NCI-H1694 treated with DMSO at 0.1 percent for 48 hours (cell line): Measurements from ENCODE around the gene HOXC10.

Source experiments
- DNase-seq: peaks from one replicate; lab custom pipeline; 2025; lab: John Stamatoyannopoulos, UW

Gene HOXC10

DNA sequence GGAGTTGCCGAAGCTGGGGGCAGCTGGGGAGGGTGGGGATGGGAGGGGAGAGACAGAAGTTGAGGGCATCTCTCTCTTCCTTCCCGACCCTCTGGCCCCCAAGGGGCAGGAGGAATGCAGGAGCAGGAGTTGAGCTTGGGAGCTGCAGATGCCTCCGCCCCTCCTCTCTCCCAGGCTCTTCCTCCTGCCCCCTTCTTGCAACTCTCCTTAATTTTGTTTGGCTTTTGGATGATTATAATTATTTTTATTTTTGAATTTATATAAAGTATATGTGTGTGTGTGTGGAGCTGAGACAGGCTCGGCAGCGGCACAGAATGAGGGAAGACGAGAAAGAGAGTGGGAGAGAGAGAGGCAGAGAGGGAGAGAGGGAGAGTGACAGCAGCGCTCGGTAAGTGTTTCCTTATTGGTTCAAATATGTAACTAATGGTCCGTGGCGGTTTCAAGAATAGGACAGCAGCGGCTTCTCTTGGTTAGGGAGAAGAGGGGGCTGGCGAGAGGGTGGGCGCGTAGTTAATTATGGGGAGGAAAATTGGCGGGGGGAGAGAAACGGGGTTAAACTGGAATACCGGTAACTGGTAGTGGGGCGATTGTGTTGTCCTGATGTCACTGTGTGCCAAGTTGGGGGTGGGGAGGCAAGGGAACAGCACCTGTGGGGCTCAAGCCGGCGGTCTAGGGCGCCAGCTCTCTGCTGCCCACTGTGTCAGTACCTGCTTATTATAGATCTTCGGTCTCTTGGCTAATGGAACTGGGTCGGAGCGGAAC lies 32.3 kb downstream of the HOXC10 start:
- peak; percentile 74 for DNase-seq

DNA sequence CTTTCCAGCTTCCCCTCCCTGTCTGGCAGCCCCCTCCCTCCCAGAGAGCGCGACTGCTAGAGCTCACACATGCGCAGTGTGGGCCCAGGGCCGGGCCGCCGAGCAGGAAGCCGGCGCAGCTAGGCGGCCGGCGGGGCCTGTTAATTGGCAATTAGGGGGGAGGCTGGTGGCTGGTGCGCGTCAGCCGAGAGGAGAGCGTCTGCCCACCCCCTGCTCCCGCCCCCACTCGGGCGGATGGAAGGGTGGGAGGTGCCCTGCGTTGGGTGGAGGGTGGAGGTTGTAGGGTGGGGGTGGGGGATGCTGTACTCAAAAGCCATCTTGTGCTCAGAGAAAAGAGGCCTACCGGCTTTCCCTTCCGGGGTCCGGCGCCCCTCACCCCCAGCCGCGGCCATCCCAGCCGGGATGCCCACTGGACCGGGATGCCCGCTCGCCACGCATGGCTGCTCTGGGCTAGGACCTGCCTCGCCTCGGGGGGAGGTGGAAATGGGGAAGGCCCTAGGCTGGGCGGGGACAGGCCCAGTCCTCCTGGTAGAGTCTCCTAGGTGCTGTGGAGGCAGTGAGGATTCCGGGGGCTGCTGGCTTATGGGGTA lies 33.0 kb downstream of the HOXC10 start:
- DNase-seq, result peak; percentile 91

DNA sequence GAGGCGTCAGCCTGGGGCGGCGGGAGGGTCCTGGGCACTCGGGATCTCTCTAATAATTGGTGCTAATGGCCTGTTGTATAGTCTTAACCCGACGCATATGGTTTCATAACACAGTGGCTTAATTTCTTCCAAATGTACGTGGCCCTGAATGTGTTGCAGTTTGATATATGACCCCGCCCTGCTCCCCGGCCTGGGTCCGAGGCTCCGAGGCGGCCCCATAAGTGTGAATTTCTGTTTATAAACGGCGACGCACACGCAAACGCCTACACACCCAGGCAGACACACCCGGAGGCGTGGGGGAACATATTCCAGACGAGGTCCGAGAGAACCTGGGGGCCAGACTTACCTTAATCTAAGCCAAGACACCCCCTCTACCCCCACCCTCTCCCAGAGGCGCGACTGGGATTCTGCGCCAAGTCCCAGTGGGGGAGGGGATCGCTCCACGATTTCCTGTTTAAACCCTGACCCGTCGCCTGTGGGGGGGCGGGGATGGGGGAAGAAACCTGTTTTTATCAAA lies 33.6 kb downstream of the HOXC10 start:
- DNase-seq, result peak; percentile 58

DNA sequence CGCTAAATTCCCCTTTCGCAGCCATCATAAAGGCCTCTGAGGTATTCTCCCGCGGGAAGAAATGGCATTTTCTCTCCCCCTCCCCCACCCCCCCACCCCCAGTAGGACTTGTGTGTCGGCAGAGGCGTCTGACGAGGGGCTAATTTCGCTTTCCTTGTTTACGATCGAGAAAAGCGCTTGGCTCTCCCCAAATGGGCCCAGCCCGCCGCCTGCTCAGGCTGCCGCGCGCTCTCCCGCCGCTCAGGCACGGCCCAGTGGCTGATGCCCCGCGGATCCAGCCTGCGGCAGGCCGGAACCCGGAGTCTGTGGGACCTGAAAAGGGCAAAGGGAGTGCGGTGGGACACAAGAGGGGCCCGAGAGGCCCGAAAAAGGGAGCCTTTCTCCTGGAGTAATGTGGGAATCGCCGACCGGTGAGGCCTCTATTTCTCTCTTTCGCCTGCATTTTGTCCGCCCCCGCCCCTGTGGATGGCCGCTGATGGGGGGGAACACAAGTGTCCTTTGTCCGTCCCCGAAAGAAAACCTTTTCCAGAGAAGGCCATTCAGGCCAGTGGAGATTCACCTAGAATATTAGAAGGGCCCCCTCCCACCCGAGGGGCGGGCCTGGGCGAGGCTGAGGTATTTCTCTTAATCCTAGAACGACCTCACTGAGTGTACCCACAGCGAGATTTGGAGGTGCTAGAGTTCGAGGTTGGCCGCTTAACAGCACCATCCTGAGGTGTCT lies 34.3 kb downstream of the HOXC10 start:
- peak; percentile 58 for DNase-seq

DNA sequence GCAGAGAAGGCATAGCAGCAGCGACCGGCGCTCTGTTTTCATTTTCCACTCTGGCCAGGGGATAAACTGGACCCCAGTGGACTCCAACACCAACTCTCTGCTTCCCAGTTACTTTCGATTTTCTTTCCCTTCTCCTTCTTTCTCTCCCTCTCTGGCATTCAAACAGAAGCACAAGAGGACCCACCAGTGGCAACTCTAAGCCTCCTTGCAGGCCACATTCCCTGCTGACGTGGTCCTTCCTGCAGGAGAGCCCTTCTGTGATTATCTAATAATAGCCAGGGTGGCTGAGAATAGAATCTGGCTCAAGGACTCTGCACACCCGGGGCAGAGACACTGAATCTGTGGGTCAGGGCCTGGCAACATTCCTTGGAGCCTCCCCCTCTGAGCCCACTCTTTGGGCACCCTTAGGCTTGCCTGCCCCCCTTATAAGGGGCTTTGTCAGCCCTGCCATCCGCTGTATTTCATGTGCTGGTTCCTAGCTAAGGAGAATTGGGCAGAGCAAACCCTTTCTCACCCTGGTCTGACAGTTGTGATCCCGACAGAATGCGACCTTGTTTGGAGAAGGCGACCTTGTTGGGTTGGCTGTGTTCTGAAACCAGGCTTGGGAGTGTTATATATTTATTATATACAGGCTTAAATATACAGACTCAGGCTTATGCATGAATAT lies 35.1 kb downstream of the HOXC10 start:
- no peak for DNase-seq

DNA sequence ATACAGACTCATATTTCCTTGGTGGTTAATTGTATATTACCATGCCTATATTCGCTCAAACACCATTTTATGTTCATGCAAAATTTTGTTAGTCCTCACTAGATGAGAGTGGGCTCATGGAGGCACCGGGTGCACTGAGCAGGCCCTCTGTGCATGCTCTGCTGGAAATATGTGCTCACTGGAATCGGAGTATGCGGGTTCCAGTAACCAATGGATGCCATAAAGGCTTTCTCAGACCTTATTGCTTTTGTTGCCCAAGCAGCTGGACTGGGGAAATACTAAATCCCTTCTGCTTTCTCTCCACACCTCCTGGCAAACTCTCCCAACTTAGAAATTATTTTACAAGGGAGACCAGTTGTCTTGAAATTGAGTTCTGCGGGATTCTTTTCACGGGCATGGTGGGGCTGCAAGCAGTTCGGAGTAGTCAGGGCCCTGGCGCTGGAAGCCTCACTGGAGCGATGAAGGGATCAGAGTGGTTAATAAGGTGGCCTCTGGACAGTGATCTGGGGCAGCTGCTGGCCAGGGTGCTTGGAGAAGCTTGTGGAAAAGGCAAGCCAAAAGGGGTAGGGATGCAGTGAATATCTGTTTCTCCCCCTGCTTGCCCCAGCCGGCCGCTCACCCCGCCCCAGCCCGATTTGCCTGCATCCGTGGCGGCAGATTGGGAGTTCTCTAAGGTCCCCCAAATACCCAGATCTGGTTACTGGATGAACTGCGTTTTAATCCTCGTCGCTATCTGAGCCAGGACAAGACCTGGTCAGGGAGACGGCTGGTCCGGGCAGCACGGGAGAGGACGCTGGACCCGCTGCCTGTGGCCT lies 35.9 kb downstream of the HOXC10 start:
- DNase-seq, result no peak

DNA sequence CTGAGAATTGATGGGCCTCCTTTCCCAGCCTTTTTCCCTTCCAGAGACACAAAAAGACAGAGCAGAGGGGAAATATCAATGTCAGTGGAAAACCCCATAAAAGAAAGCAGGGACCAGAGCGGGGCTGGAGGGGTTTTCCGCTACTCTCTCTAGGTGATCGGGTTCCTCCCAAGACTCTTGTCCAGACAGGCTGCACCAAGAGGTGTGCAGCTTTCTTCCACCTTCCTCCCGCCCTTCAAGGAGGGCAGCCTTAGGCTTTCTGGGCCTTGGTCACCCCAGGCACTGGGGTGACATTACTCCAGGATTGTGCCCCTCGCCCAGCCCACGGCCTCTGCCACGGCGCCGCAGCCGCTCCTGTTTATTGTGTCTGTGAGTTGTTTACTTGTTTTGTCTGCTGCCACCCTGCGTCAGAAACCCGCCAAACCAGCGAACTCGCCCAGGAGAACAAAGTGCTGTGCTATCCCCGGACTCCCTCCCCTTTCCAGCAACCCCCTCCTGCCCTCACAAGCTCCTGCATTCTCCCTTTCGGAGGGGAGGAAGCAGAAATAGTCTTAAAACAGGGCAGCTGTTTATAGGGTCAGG lies 36.6 kb downstream of the HOXC10 start:
- DNase-seq, result peak; percentile 35

DNA sequence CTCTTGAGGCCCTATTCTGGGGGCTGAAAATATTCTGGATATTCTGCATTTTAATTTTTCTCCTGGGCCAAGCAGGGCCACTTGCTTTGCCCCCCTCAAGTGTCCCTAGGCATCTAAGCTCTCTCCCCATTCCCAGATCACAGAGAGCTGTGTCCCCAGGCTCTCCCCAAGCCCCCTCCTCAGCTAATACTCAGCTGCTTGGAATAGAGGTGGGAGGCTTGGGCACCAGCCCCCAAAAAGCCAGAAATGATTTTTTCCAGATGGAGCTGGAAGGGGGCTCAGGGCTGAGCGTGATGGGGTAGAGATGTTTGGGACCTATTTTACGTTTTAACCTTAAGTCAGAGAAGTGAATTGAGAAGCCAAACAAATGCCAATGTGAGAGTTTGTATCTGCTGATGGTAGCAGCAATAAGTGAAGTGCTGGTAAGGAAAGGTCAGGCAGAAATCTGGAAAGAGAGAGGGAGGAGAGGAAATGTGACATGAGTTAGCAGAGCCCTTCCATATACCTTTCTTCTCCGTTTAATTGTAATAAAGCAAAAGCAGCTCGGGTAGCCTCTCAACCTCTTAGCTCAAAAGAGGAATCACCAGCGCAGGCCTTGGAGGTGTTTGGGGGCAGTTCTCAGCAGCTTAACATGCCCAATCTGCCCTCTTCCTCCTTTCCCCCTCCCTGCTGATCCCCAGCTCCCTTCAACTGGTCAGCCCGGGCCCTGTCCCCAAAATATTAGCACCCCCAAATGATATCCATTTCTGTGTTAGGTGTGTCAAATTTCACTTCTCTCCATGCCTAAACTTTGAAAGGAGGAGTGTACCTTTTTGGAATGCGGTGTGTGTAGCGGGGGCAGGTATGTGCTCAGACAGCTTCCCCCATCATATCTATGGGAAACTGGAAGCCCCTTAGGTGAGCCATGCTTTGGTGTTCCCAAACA lies 38.3 kb downstream of the HOXC10 start:
- no peak for DNase-seq

DNA sequence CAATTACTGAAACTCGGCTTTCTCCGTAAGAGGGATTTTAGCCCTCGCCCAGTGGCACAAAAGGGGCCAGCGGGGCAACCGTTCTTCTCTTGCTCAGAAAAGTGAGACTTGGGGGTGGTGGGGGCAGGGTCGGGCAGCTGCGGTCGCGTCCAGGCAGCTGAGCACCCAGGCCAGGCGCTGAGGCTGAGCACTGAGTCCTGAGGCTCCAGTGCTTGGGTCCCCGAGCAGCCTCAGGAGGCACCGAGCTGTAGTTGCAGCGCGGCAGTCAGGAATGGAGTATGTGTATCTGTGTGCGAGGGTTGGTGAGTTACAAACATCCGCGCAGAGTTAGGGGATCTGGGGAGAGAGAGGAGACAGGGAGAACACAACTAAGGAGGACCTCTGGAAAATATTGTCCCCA lies 39.2 kb downstream of the HOXC10 start:
- no peak for DNase-seq

DNA sequence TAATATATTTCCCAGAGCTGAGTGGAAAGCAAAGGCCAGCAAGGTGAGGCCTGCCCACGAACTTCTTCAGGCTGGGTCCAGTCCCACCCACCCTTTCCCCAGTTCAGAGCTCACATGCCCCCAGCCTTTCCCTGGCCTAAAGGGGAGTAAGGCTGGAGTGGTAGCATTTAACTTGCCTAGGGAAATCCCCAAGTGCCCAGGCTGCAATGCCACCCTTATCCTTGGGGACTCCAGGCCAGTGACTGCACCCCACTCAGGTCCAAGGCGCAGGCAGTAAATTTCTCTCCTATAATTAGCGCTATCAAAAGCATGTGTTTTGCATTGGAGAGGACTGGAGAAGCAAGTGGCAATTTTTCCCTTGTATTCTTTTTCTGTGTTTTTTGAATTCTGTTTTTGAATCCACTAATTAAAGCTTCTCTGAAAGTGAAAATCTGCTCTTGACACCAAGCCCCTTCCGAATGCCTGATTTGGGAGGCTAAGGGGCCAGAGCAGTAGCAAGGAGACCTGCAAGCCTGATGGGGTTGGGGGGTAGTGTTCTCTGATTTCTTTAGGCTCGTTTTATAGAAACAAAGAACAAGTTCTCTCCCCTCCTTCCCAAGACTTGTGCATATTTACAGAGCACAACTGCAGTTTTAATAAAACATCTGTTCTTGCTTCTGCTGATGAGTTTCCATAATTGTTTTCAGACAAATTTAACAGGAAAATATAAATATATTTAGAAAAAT lies 39.8 kb downstream of the HOXC10 start:
- no peak for DNase-seq

DNA sequence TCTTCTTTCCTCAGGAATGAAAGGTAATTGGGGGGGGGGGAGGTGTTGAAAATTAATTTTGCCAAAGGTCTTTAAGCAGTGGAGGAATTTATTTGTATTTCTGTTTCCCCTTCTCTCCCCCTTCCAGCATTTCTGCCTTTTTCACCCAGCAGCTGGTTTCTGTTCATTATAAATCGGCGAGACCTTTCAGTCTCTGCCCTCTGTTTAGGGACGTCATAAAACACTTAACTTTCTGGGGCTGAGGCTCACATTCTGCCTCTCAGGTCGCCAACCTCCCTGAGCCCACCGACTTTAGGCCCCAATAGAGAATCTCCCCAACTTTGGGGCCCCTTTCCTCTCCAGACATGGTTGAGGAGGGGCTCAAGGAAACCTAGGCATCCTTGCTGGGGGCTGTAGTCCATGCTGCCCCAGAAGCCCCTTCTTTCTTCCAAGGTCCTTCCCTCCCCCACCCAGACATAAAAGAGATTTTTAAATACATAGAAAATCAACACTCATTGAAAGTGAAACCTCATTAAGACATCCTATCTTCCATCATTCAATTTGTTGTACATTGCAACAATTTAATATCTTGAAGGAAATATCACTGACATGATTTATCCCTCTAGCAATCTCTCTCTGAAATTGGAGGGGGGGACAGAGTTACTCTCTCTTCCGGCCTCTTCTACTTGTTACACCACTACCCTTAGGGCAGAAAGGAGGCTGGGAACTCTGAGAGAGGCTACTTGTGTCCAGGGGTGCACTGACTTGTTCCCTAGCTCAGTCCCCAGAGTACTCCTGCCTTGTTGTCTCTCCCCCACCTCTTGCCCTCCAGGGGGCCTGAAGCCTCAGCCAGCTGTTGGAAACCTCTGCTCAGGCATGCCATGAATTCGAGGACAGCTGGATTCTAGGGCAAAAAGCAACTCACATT lies 40.8 kb downstream of the HOXC10 start:
- DNase-seq, result no peak

DNA sequence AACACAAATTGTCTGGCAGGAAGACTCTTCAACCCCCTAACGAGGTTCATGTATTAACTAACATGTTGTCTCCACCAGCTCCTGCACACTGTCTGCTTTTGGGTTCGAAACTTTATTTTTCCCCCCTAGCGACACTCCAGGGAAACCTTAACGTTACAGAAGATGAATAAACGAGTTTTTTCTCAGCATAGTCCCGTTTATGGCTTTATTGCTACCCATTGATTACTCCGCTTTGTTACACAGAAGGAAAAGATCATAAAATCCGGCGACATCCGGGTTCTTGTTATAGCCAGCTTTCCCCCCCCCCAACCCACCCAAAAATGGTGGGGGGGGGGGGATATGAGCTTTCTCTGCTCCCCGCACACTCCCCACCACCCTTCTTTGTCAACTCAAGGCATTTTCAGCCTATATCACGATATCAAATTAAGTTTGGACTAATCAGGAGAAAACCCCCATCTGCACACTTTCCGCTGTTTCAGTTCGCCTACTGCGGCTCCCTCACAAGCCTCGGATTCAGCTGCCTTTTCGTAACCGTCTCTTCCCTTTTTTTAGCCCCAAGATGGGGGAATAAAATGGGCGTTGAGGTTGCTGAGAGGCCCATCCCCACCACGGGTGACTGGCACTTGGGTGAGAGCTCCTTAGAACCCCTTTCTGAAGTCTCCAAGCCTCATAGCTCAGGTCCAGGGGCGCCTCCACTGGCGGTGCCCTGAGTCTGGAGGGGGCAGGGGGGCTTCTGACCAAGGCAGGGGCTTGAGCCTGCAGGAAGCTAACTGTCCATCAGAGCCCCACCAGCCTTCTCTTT lies 41.9 kb downstream of the HOXC10 start:
- no peak for DNase-seq

DNA sequence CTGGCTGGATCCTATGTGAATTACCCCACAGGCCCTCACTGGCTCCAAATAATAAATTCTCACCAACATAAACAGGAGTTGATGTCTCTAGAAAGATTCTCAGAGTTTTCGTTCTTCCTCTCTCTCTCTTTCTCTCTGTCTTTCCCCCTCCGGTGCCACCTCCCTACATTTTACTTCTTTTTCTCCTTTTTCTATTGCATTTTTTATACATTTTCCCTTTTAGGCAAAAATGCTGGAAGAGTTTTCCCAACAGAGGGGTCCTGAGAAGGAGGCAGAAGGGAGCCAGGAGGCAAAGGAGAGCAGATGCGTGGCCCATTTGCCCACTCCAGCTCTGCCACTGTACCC lies 42.5 kb downstream of the HOXC10 start:
- no peak for DNase-seq

DNA sequence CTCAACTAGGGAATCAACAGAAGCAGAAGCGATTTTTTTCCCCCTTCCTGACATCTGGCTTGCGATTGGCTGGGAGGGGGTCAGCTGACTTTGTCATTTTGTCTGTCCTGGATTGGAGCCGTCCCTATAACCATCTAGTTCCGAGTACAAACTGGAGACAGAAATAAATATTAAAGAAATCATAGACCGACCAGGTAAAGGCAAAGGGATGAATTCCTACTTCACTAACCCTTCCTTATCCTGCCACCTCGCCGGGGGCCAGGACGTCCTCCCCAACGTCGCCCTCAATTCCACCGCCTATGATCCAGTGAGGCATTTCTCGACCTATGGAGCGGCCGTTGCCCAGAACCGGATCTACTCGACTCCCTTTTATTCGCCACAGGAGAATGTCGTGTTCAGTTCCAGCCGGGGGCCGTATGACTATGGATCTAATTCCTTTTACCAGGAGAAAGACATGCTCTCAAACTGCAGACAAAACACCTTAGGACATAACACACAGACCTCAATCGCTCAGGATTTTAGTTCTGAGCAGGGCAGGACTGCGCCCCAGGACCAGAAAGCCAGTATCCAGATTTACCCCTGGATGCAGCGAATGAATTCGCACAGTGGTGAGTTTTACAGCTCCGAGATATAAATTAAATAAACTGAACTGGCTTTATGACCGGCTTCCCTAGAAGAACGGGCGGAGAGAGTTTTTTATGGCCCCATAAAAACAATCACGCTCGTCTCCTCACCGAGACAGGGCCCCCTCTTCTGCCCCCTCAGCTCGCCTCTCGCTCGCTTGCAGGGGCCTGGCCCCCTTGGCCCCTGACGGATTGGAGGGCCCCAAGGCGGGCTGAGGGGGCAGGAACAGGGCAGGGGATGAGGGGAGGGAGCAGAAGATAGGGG lies 43.6 kb downstream of the HOXC10 start, which contains the start of gene HOXC6:
Gene HOXC6, plus strand, starts transcription at position 127 of the 888 bp plus-strand sequence. Its CDS starts 82 bp downstream, at position 209.
- DNase-seq, result no peak

DNA sequence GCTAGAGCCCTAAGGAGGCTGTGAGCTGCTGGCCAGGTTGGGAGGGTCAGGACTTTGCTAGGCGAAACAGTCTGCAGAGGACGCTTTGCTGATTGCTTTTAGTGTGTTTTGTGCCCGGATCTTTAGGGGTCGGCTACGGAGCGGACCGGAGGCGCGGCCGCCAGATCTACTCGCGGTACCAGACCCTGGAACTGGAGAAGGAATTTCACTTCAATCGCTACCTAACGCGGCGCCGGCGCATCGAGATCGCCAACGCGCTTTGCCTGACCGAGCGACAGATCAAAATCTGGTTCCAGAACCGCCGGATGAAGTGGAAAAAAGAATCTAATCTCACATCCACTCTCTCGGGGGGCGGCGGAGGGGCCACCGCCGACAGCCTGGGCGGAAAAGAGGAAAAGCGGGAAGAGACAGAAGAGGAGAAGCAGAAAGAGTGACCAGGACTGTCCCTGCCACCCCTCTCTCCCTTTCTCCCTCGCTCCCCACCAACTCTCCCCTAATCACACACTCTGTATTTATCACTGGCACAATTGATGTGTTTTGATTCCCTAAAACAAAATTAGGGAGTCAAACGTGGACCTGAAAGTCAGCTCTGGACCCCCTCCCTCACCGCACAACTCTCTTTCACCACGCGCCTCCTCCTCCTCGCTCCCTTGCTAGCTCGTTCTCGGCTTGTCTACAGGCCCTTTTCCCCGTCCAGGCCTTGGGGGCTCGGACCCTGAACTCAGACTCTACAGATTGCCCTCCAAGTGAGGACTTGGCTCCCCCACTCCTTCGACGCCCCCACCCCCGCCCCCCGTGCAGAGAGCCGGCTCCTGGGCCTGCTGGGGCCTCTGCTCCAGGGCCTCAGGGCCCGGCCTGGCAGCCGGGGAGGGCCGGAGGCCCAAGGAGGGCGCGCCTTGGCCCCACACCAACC lies 44.8 kb downstream of the HOXC10 start:
- DNase-seq, result no peak
